ENCODE measurements around the gene PEDS1.
"Not testable (repeated sequence)": the region's sequence is repeated elsewhere in the genome, so short reads cannot be mapped to it uniquely, and the experiment has no call there.

Gene PEDS1

GRCh38 chr20:50190251-50191064 lies 36.9 kb upstream of the PEDS1 start, which contains the start of gene CEBPB:
Gene CEBPB (plus strand): TSS chr20:50190830. CDS start chr20:50191034, 204 bp downstream.
- peak; percentile 81 for DNase-seq (ENCODE audit: low spot score)

GRCh38 chr20:50189681-50190250 lies 36.2 kb upstream of the PEDS1 start:
- peak; percentile 14 for DNase-seq (ENCODE audit: low spot score)

GRCh38 chr20:50188879-50189680 lies 35.6 kb upstream of the PEDS1 start:
- DNase-seq (ENCODE audit: low spot score): no peak

GRCh38 chr20:50188287-50188688 lies 34.8 kb upstream of the PEDS1 start:
- no peak for DNase-seq (ENCODE audit: low spot score)

- no peak for DNase-seq (ENCODE audit: low spot score)
Observed at GRCh38 chr20:50187403-50188051, 34.0 kb upstream of the PEDS1 start.

GRCh38 chr20:50186987-50187402 lies 33.5 kb upstream of the PEDS1 start:
- DNase-seq (ENCODE audit: low spot score): no peak

GRCh38 chr20:50186151-50186885 lies 32.8 kb upstream of the PEDS1 start:
- peak; percentile 87 for DNase-seq (ENCODE audit: low spot score)

- no peak for DNase-seq (ENCODE audit: low spot score)
Observed at GRCh38 chr20:50185426-50185825, 31.9 kb upstream of the PEDS1 start.

- no peak for DNase-seq (ENCODE audit: low spot score)
Observed at GRCh38 chr20:50182346-50182745, 28.8 kb upstream of the PEDS1 start.

- DNase-seq (ENCODE audit: low spot score): no peak
Observed at GRCh38 chr20:50181344-50181743, 27.8 kb upstream of the PEDS1 start.

- not testable (repeated sequence) for DNase-seq (ENCODE audit: low spot score)
Observed at GRCh38 chr20:50178672-50179071, 25.1 kb upstream of the PEDS1 start.

GRCh38 chr20:50175938-50176933 lies 22.7 kb upstream of the PEDS1 start:
- DNase-seq (ENCODE audit: low spot score): no peak

- DNase-seq (ENCODE audit: low spot score): no peak
Observed at GRCh38 chr20:50174456-50174855, 20.9 kb upstream of the PEDS1 start.

GRCh38 chr20:50172347-50173013 lies 19.0 kb upstream of the PEDS1 start:
- DNase-seq (ENCODE audit: low spot score): no peak

- DNase-seq (ENCODE audit: low spot score): no peak
Observed at GRCh38 chr20:50170549-50171220, 17.2 kb upstream of the PEDS1 start.

- DNase-seq (ENCODE audit: low spot score): peak; percentile 86
Observed at GRCh38 chr20:50169329-50169823, 15.9 kb upstream of the PEDS1 start.

GRCh38 chr20:50165684-50166554 lies 12.4 kb upstream of the PEDS1 start:
- DNase-seq (ENCODE audit: low spot score): peak; percentile 90
